Measurements from ENCODE around the gene GUCD1.

The GUCD1 gene

DNA sequence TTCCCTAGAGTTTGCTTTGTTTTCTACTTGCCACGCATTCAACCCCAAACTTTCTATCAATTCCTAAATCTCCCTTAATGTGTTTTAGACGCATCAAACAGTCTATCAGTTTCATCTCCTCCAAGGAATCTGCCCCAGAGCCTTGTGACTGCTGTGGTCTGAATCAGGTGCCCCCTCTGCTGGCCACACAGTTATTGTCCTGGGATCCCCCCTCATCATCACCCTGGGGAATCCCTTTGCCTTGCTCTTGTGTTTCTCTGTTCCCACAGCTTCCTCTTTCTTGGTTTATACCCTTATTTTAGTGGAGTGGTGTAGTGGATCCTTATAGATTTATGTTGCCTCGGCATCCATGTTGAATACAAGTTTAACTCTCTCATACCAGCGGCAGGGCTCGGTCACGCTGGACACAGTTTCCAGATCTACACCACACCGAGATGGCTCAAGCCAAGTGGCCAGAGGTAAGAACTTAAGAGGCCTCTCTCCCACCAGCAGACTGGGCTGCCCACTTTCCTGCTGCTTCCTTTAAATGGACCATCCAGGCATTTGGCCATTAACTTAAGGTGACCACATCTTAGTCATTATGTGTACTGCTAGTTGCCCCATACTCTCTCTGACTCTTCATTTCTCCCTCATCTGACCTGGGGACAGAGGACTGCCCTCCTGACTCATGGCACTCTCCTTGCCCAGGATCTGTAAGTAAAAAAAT is 51.6 kb downstream of the GUCD1 start:
- peak; percentile 24 for DNase-seq (ENCODE audit: low read depth)

DNA sequence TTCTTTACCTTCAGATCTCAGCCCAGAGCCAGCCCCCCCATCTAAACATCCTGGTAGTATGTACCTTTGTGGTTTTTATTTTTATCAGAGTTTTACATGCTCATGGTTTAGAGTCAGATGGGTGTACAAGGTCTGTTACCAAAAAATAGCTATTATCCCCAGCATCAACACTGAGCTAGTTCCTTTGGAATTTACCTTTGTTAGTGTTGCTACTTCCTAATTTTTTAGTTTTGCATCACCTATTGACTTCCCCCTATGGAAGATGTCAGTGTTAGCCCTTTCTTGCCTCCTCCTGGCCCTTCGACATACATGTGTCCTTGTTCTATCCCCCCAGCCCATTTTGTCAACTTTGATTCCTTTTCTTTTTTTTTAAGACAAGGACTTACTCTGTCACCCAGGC is 52.4 kb downstream of the GUCD1 start:
- DNase-seq (ENCODE audit: low read depth): no peak

DNA sequence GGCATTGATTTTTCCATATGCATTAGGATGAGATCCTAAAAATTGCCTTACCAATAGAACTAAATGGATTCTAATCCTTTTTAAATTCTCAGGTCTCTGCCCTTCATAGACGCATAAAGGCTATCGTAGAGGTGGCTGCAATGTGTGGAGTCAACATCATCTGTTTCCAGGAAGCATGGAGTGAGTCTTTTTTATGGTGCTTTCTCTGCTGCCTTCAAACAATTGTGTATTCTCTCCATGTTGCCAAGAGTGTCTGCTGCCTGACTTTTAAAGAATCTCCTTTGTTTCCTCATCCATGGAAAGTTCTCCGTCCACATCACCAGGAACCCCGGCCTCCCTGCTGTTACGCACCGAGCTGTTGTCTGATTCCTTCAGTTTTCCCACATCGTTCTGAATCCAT is 52.9 kb downstream of the GUCD1 start:
- no peak for DNase-seq (ENCODE audit: low read depth)

DNA sequence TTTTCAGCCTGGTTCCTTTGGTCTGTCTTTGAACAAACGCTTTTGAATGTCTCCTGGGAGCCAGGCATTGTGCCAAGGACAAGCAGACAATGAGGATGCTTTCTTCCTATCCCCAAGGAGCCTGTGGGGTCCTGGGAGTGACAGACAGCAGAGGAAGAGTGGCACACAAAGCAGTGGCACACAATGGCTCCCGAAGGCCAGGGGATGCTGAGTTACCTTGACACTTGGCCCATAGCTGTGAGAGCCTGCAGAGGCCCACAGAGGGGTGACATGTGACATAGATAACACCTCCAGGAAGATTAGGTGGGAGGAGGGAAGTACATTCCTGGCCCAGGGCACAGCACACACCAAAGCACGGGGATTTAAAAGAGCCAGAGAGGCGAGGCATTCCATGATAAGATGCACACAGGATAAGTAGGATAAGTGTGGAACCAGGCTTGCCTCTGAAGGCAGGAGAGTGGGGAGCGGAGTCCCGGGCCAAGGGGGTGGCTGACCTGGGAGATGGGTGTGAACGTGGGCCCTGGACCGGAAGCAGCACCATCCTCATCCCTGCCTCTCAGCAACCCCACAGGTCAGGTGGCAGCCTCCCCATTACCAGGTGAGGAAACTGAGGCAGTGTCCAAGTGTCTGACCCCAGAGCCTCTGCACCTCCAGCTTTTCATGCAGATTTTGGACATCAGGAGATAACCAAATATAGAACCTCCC is 53.5 kb downstream of the GUCD1 start:
- no peak for DNase-seq (ENCODE audit: low read depth)

DNA sequence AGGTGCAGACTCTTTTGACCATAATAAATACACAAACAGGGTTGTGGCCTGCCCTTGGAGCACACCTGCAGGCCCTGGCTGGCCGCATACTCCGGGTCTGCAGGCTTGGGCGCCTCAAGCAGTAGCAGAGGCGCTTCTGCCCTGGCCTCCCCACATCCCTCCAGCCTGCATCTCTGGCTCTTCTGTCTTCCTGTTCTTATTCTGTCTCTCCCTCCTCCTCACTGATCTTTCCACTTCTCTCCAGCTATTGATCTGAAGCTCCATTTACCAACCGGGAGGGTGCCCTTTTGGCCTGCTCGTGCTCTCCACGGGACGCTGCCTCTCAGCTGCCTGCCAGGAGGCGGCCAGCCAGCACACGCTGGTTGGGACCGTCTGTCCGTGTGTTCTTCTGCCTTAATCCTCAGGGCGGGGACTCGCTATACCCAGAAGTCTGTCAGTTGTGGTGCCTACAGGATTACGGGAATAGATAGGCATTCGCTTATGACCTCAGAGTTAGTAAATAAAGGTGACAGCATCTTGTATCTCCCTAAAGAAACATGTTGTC is 54.6 kb downstream of the GUCD1 start:
- DNase-seq (ENCODE audit: low read depth): no peak

DNA sequence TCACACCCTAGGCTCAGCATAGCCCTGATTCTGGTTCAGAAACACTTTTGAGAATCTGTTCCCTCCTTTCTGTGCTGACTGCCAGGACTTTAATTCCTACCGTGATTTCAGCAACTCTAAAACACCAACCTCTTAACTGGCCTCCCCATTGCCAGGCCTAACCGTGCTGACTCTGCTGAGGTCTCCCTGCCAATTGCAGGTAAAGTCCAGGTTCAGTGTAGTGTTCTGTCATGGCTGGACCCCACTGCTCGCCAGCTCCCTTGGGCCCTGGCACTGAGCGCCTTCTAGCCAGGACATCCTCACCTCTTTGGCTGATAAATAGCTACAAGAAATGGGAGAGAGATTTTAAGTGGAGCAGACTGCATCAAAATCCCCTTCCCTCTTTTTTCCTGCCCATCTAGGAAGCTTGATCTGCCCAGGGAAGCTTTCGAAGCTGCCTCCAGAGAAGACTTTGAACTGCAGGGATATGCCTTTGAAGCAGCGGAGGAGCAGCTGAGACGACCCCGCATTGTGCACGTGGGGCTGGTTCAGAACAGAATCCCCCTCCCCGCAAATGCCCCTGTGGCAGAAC is 55.1 kb downstream of the GUCD1 start:
- no peak for DNase-seq (ENCODE audit: low read depth)

GRCh38 chr22:24498824-24499223 is 56.1 kb downstream of the GUCD1 start:
- no peak for DNase-seq (ENCODE audit: low read depth)

- DNase-seq (ENCODE audit: low read depth): no peak
These were observed 57.1 kb downstream of the GUCD1 start for GRCh38 chr22:24497841-24498258.

DNA sequence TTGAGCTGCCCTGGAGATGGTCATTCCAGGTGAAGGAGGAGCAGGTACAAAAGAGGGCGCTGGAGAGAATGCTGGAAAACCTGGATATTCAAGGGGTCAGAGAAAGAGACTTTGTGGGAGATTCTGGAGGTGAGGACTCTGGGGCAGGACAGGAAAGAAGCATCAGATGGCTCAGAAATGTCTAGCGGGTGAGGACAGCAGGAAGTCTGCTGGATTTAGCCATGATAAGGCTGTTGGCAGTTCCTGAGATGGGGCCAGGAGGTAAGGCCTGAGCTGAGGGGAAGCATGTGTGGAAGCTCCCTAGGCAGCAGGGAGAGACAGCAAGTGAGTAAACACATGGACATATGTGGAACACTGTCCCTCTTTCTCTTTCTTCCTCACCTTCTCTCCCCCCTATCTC is 58.3 kb downstream of the GUCD1 start:
- DNase-seq (ENCODE audit: low read depth): no peak

GRCh38 chr22:24496234-24496633 is 58.7 kb downstream of the GUCD1 start:
- no peak for DNase-seq (ENCODE audit: low read depth)

DNA sequence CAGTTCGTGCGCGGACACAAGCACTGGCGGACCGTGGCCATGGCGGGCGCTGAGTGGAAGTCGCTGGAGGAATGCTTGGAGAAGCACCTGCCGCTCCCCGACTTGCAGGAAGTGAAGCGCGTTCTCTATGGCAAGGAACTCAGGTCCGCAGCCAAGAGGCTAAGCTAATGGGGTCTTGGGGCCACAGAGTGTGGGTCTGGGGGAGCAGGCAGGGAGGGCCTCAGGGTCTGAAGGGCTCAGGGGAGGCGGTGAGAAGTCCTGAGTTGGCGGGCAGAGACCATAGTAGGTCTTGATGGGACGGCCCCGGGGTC is 59.6 kb downstream of the GUCD1 start:
- no peak for DNase-seq (ENCODE audit: low read depth)

GRCh38 chr22:24494528-24495364 is 60.2 kb downstream of the GUCD1 start, which contains the start of gene UPB1:
TSS of gene UPB1 (plus strand) at chr22:24495332. CDS start at chr22:24495404, 72 bp downstream.
- DNase-seq (ENCODE audit: low read depth): no peak

DNA sequence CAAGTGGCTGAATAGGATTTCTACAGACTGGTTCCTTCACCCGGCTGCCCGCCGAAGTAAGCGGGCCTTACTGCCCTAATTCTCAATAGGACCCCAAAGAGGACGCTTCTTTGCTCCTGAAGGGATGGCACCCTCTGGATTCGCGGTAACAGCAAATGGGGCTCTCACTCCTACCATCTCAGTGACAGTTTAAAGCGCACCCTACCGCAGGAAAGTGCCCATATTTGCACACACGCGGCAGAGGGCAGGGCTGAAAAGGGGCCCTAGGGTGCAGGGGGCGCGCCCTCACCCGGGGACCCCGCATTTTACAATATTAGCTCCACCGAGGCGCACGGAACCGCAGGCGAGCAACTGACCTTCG is 60.8 kb downstream of the GUCD1 start:
- DNase-seq (ENCODE audit: low read depth): no peak

GRCh38 chr22:24492391-24492790 is 62.5 kb downstream of the GUCD1 start:
- no peak for DNase-seq (ENCODE audit: low read depth)
